Measurements from ENCODE around the gene RSAD2. TPM values are rescaled to one million over a fixed set of nuclear protein-coding genes. Genes with fewer than 3 reads are reported as not detected.

Gene RSAD2
- total and polyA plus RNA-seq, 2 experiments from 2014 or later: 0.10 TPM; not detected in 1

- TF ChIP-seq ZNF462 (CRISPR knock-in tag; IDR thresholded peaks at IDR 0.05): no peak
- TF ChIP-seq ETS1 (IDR thresholded peaks at IDR 0.05): no peak
- no peak for TF ChIP-seq REST (IDR thresholded peaks at IDR 0.05; ENCODE audit: unreplicated experiment)
Observed at GRCh38 chr2:6937582-6937981, 60.0 kb downstream of the RSAD2 start (continued).

GRCh38 chr2:6939071-6939470 lies 61.5 kb downstream of the RSAD2 start:
- no peaks in the 10 kb centered on the region; the same call in 1 of the 3 replicates for H3K9me3 Mint-ChIP-seq
- Histone ChIP-seq H3K9me2 (ENCODE audit: insufficient read depth) (no peaks in the 10 kb centered on the region; the same call in 1 of the 2 replicates), H4K20me1 (replicated peaks; ENCODE audit: insufficient read depth) (no peaks in the 10 kb centered on the region), H3K4me3 (no peak overlapping the region), H3K36me3 (ENCODE audit: insufficient read depth) (no peaks in the 10 kb centered on the region), H3K27ac (ENCODE audit: low read depth) (no peak overlapping the region), H2AFZ (no peak overlapping the region), H3K79me2 (replicated peaks; ENCODE audit: insufficient read depth) (no peaks in the 10 kb centered on the region), H3K27me3 (ENCODE audit: insufficient read depth) (no peaks in the 10 kb centered on the region), H3K4me1 (ENCODE audit: insufficient read depth) (peaks cover 34% of the 10 kb centered on the region), H3F3A (replicated peaks; ENCODE audit: low read depth) (no peaks in the 10 kb centered on the region), H3K4me2 (no peak overlapping the region)
- H3K4me1 Mint-ChIP-seq: peaks cover 34% of the 10 kb centered on the region
- no peak overlapping the region for H3K27ac Mint-ChIP-seq
- no peak for ATAC-seq
- H3K4me3 Mint-ChIP-seq: no peak overlapping the region
- H3K27me3 Mint-ChIP-seq (ENCODE audit: insufficient read depth, low read depth, poor library complexity): peaks cover 7% of the 10 kb centered on the region
- DNase-seq (ENCODE audit: low spot score): no peak
- H3K36me3 Mint-ChIP-seq (ENCODE audit: low read depth): peaks cover 23% of the 10 kb centered on the region
- TF ChIP-seq ZNF462 (CRISPR knock-in tag; IDR thresholded peaks at IDR 0.05) (no peak), EZH2 (IDR thresholded peaks at IDR 0.05; ENCODE audit: low read depth, unreplicated experiment) (no peak)
